Suprapubic skin (tissue), 4 donors: ENCODE results near the gene DDX47. TPM values are rescaled to one million over a fixed set of nuclear protein-coding genes. Genes with fewer than 3 reads are reported as not detected.

Source experiments
- DNase-seq, 2 donors: peaks; one replicate each; pipeline ENCODE4 v3.0.0-alpha.2; 2019; ENCODE audit warnings: low spot score in 2 of 2
- H3K27ac ChIP-seq: fragments of 200-600 bp; sonication (generic); one replicate; pipeline ENCODE4 v1.5.1; 2019
- H3K27me3 ChIP-seq: fragments of 200-600 bp; sonication (generic); one replicate; pipeline ENCODE4 v1.5.1; 2019
- H3K36me3 ChIP-seq: fragments of 200-600 bp; sonication (generic); one replicate; pipeline ENCODE4 v1.5.1; 2019
- H3K4me1 ChIP-seq: fragments of 200-600 bp; sonication (generic); one replicate; pipeline ENCODE4 v1.5.1; 2019
- H3K4me3 ChIP-seq: fragments of 200-600 bp; sonication (generic); one replicate; pipeline ENCODE4 v1.5.1; 2019; ENCODE audit warnings: mild to moderate bottlenecking
- H3K9me3 ChIP-seq: fragments of 200-600 bp; sonication (generic); one replicate; pipeline ENCODE4 v1.5.1; 2019
- CTCF ChIP-seq, 2 donors: fragments of 200-600 bp in 1 of 2; fragments of 450-650 bp in 1 of 2; sonication (generic) in 1 of 2; IDR thresholded peaks; one replicate each; pipeline ENCODE4 v1.5.1; 2016 to 2019; ENCODE audit warnings: antibody characterized with exemption in 2 of 2, mild to moderate bottlenecking in 1 of 2, moderate library complexity in 1 of 2
- EP300 ChIP-seq: sonication (generic); formaldehyde crosslinking; IDR thresholded peaks from one replicate; pipeline ENCODE4 v1.6.1; 2017; ENCODE audit warnings: antibody characterized with exemption
- POLR2A ChIP-seq, 2 donors: fragments of 450-650 bp; IDR thresholded peaks; one replicate each; pipeline ENCODE4 v1.6.1; 2017; ENCODE audit warnings: antibody characterized with exemption in 2 of 2, mild to moderate bottlenecking in 2 of 2, moderate library complexity in 2 of 2
- POLR2AphosphoS5 ChIP-seq, 3 donors: sonication (generic); formaldehyde crosslinking; IDR thresholded peaks; one replicate each; pipeline ENCODE4 v1.6.1; 2017; ENCODE audit warnings: antibody characterized with exemption in 3 of 3
- WGBS: methylation state at CpG from one replicate; pipeline ENCODE4 v1.1.5; 2018; 5-methylcytosine and 5-hydroxymethylcytosine counted together
- total RNA-seq, 4 donors: library from RNA; depleted of rRNA; stranded (reverse); fragments of >200 nt; gene quantifications; one replicate each; pipeline ENCODE4 v1.1.0, GENCODE V29; 2016

DDX47 gene
- total RNA-seq, 4 donors from 2014 or later: 64.1 to 76.4 (median 66.9) TPM

GRCh38 chr12:12786351-12786705, 26.8 kb upstream of the DDX47 start:
- Histone ChIP-seq H3K4me3 (peak overlapping the region; percentile 60), H3K36me3 (no peaks in the 10 kb centered on the region), H3K9me3 (no peaks in the 10 kb centered on the region), H3K27ac (peak overlapping the region; percentile 79), H3K4me1 (peaks cover 30% of the 10 kb centered on the region), H3K27me3 (no peaks in the 10 kb centered on the region)
- 17% methylated on average over 4 of the region's 4 CpGs for WGBS
- no peak for DNase-seq
- TF ChIP-seq POLR2AphosphoS5 (IDR thresholded peaks at IDR 0.05) (no peak), POLR2A (IDR thresholded peaks at IDR 0.05) (no peak), EP300 (no peak)

DNA sequence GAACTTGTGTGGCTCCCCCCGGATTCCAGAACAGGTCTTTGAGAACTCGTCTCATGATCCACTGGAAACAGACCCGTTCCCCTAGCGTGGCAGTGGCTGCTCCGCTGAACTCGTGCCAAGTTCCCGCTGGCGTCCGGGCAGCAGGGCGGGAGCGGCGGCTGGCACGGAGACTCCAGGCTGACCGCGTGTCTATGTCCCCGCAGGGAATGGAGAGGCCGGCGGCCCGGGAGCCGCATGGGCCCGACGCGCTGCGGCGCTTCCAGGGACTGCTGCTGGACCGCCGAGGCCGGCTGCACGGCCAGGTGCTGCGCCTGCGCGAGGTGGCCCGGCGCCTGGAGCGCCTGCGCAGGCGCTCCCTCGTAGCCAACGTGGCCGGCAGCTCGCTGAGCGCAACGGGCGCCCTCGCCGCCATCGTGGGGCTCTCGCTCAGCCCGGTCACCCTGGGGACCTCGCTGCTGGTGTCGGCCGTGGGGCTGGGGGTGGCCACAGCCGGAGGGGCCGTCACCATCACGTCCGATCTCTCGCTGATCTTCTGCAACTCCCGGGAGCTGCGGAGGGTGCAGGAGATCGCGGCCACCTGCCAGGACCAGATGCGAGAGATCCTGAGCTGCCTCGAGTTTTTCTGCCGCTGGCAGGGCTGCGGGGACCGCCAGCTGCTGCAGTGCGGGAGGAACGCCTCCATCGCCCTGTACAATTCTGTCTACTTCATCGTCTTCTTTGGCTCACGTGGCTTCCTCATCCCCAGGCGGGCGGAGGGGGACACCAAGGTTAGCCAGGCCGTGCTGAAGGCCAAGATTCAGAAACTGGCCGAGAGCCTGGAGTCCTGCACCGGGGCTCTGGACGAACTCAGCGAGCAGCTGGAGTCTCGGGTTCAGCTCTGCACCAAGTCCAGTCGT, 26.2 kb upstream of the DDX47 start:
- Histone ChIP-seq H3K27me3 (no peaks in the 10 kb centered on the region), H3K36me3 (no peaks in the 10 kb centered on the region), H3K27ac (peak overlapping the region; percentile 79), H3K9me3 (no peaks in the 10 kb centered on the region), H3K4me3 (peak overlapping the region; percentile 60), H3K4me1 (peaks cover 35% of the 10 kb centered on the region)
- no peak for TF ChIP-seq POLR2A (IDR thresholded peaks at IDR 0.05)
- peak; percentile 8 to 22 for TF ChIP-seq CTCF (IDR thresholded peaks at IDR 0.05)
- no peak for TF ChIP-seq EP300
- peak in 1 of 3 donors; percentile 11 for TF ChIP-seq POLR2AphosphoS5 (IDR thresholded peaks at IDR 0.05)
- peak; percentile 84 to 87 for DNase-seq
- WGBS: 0% methylated on average over 7 of the region's 80 CpGs

DNA sequence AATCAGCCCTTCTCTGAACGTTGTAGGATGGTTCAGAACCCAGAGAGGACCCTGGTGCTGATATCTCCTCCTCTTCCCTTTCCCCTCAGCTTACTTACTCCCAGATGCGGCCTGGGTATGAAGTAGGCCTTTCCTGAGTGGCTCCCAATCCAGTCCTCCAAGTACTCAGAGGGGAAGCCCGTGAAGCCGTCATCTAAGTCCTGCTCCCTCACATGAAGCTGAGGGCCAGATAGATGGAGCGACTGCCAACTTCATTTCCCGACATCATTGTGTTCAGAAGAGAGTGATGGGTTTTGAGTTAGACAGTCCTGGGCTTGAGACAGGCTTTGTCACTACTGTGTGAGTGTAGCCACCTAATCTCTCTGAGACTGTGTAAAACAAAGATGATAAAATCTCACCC, 25.0 kb upstream of the DDX47 start:
- no peak for DNase-seq
- Histone ChIP-seq H3K27ac (peak overlapping the region; percentile 48), H3K4me3 (peak overlapping the region; percentile 60), H3K9me3 (no peaks in the 10 kb centered on the region), H3K36me3 (no peaks in the 10 kb centered on the region), H3K27me3 (no peaks in the 10 kb centered on the region), H3K4me1 (peaks cover 42% of the 10 kb centered on the region)
- TF ChIP-seq EP300: no peak
- no peak for TF ChIP-seq POLR2A (IDR thresholded peaks at IDR 0.05)
- no peak for TF ChIP-seq POLR2AphosphoS5 (IDR thresholded peaks at IDR 0.05)
- 81% methylated on average over 6 of the region's 6 CpGs for WGBS

DNA sequence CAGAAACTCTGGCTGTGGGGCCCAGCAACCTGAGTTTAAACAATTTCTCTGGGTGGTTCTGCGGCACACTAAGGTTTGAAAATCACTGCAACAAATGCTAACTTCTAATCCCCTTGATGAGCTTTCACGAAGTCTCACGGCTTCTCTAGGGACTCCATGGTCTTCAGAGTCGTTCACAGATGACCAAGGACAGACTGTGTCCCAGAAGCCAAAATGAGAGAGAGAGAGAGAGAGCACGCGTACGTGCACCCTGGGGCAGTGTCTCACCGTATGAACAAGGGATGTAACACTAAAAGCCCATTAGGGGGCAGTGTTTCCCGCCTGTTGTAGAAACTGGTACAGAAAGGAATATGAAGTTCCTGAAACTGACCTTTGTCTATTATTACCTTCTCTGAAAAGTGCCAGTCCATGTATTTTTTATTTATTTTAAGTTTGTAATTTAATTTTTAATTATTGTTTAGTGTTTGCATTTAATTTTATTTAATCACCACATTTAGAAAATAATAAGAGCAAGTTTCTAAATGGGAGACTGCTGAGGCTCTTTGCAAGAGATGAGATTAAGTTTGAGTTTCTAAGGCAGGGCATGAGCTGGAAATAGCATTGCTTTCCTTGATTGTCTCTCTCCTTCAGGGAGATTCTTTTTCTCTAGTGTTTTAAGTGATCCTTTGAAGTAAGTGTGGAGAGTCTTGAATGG, 24.3 kb upstream of the DDX47 start:
- peak; percentile 72 to 75 for TF ChIP-seq CTCF (IDR thresholded peaks at IDR 0.05)
- TF ChIP-seq EP300: no peak
- TF ChIP-seq POLR2AphosphoS5 (IDR thresholded peaks at IDR 0.05): peak in 1 of 3 donors; percentile 12
- Histone ChIP-seq H3K27me3 (no peaks in the 10 kb centered on the region), H3K9me3 (no peaks in the 10 kb centered on the region), H3K36me3 (no peaks in the 10 kb centered on the region), H3K4me3 (peak overlapping the region; percentile 60), H3K4me1 (peaks cover 42% of the 10 kb centered on the region), H3K27ac (no peak overlapping the region)
- DNase-seq: no peak
- WGBS: 15% methylated on average over 9 of the region's 9 CpGs

- H3K27ac ChIP-seq: no peak overlapping the region
- WGBS: 56% methylated on average over 4 of the region's 4 CpGs
These were observed 22.2 kb upstream of the DDX47 start for GRCh38 chr12:12790956-12791355.

More at GRCh38 chr12:12790956-12791355, 22.2 kb upstream of the DDX47 start:
- H3K36me3 ChIP-seq: no peaks in the 10 kb centered on the region
- H3K9me3 ChIP-seq: no peaks in the 10 kb centered on the region
- H3K4me3 ChIP-seq: no peak overlapping the region
- H3K4me1 ChIP-seq: peaks cover 41% of the 10 kb centered on the region
- DNase-seq: no peak
- no peaks in the 10 kb centered on the region for H3K27me3 ChIP-seq
- TF ChIP-seq POLR2A (IDR thresholded peaks at IDR 0.05) (no peak), EP300 (no peak), CTCF (IDR thresholded peaks at IDR 0.05) (no peak), POLR2AphosphoS5 (IDR thresholded peaks at IDR 0.05) (no peak)
